SK-N-MC (cell line): Measurements from ENCODE around the gene RGS2.

ENCODE experiments used
- EZH2 ChIP-seq: fragments of 200-600 bp; sonication (generic); IDR thresholded peaks from one replicate; pipeline ENCODE4 v1.6.1; 2017; ENCODE audit warnings: antibody characterized with exemption
- POLR2AphosphoS5 ChIP-seq: IDR thresholded peaks from 2 replicates; pipeline ENCODE4 v1.6.1; 2012; ENCODE audit warnings: mild to moderate bottlenecking, low read depth, low read length, borderline replicate concordance

DNA sequence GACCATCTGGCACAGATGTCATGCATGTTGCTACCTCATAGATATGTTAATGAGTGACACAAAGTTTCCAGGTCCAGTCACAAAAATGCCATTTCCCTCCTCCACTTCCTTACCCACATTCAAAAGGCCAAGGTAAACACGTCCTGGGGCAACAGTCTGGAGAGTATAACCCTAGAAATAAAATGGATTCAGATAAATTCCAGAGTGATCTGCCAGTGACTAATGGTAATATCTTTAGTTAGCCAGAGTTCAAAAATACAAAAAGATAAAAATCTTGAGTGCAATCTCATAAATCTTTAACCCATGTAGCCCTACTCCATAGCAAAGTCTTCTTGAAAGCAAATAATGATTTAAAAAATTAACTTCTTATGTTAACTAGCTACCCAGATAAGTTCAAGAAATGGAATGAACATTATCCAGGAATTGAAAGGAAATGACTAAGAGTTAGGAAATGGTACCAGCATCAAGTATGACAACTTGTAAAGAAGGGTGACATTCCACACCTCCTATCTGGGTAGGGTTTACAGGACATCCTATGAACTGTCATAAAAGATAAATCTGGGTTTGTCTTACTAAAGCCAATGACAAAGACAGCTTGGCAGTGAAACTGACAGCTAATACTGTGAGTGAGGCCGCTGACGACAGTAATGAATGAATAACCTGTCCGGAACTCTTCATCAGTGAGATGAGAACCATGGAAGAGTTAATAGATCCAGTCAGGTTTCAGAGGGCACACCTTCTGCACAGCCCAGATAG is 18.1 kb downstream of the RGS2 start:
- TF ChIP-seq POLR2AphosphoS5: no peak
- no peak for TF ChIP-seq EZH2
